Left renal cortex interstitium (tissue), 4 donors: ENCODE measurements around the gene MED25. TPM values are rescaled to one million over a fixed set of nuclear protein-coding genes. Genes with fewer than 3 reads are reported as not detected.

ENCODE experiments used
- DNase-seq, 4 donors: peaks; one replicate each; pipeline ENCODE4 v3.0.0-alpha.2; 2013; ENCODE audit warnings: low read depth in 4 of 4, low spot score in 2 of 4, missing footprints in 1 of 4
- polyA plus RNA-seq, 4 donors: library from polyadenylated mRNA; unstranded; fragments of 120-200 nt; gene quantifications; one replicate each; pipeline ENCODE4 v1.2.1, GENCODE V29; 2013; ENCODE audit not compliant: insufficient read length in 4 of 4

MED25 gene
- polyA plus RNA-seq, 4 donors = 52.5 to 80.8 (median 67.4) TPM

- DNase-seq = no peak
These were observed 37.8 kb downstream of the MED25 start for GRCh38 chr19:49855676-49856573.

- DNase-seq = no peak
These were observed 38.5 kb downstream of the MED25 start for GRCh38 chr19:49856574-49857021.

- DNase-seq = no peak
These were observed 39.2 kb downstream of the MED25 start for GRCh38 chr19:49857061-49857837.

GRCh38 chr19:49857838-49858087 lies 39.7 kb downstream of the MED25 start:
- DNase-seq = no peak

- no peak for DNase-seq
These were observed 40.2 kb downstream of the MED25 start for GRCh38 chr19:49858088-49858985.

GRCh38 chr19:49859682-49860335 lies 41.7 kb downstream of the MED25 start:
- DNase-seq = no peak

GRCh38 chr19:49860336-49861102 lies 42.4 kb downstream of the MED25 start:
- no peak for DNase-seq

GRCh38 chr19:49861107-49861506 lies 43.0 kb downstream of the MED25 start:
- no peak for DNase-seq

- DNase-seq = no peak
These were observed 43.7 kb downstream of the MED25 start for GRCh38 chr19:49861541-49862378.

GRCh38 chr19:49862391-49863253 lies 44.5 kb downstream of the MED25 start:
- no peak for DNase-seq

- DNase-seq = no peak
These were observed 45.3 kb downstream of the MED25 start for GRCh38 chr19:49863254-49863934.

GRCh38 chr19:49863935-49864320 lies 45.8 kb downstream of the MED25 start:
- DNase-seq = no peak

- no peak for DNase-seq
These were observed 46.8 kb downstream of the MED25 start for GRCh38 chr19:49864890-49865289.

GRCh38 chr19:49866933-49867782 lies 49.1 kb downstream of the MED25 start, which contains the start of gene PNKP:
TSS of gene PNKP (minus strand) at chr19:49867576. CDS start at chr19:49867204, 372 bp downstream.
- DNase-seq = peak; percentile 84 to 88 (median 88)

- no peak for DNase-seq
These were observed 51.0 kb downstream of the MED25 start for GRCh38 chr19:49869009-49869483.
